MM.1S (cell line): Measurements from ENCODE around the gene BAIAP3.

Experiments
- CTCF ChIP-seq: fragments of 300-600 bp; sonication (generic); IDR thresholded peaks from 2 replicates; pipeline ENCODE4 v1.5.1; 2016; ENCODE audit warnings: antibody characterized with exemption, low read length, mixed read lengths
- EZH2 ChIP-seq: fragments of 300-600 bp; sonication (generic); optimal IDR thresholded peaks from 2 replicates; pipeline ENCODE3; 2017; ENCODE audit warnings: low read depth, mild to moderate bottlenecking, antibody characterized with exemption, low read length, mixed read lengths

GRCh38 chr16:1283996-1284616 lies 49.3 kb upstream of the BAIAP3 start:
- no peak for TF ChIP-seq EZH2
- TF ChIP-seq CTCF = no peak
